Measurements from ENCODE around the gene DOCK8. TPM values are rescaled to one million over a fixed set of nuclear protein-coding genes. Genes with fewer than 3 reads are reported as not detected.

DOCK8 gene
- total RNA-seq, 1 donor from 2014 or later, result 0.54 TPM

- Mint-ChIP-seq H3K27ac (no peak overlapping the region), H3K27me3 (ENCODE audit: insufficient read depth, low read depth) (no peaks in the 10 kb centered on the region), H3K9me3 (peaks cover 2% of the 10 kb centered on the region), H3K4me1 (peaks cover 13% of the 10 kb centered on the region), H3K4me3 (no peak overlapping the region), H3K36me3 (no peaks in the 10 kb centered on the region)
- Histone ChIP-seq H3K4me2 (no peak overlapping the region), H3K9ac (no peak overlapping the region), H3K9me3 (ENCODE audit: low read depth) (no peaks in the 10 kb centered on the region), H3K36me3 (no peaks in the 10 kb centered on the region), H3K4me3 (no peak overlapping the region), H3F3A (ENCODE audit: low read depth) (no peaks in the 10 kb centered on the region), H2AFZ (replicated peaks) (no peak overlapping the region), H3K27me3 (no peaks in the 10 kb centered on the region), H4K20me1 (ENCODE audit: low read depth) (no peaks in the 10 kb centered on the region), H3K27ac (no peak overlapping the region), H3K79me2 (ENCODE audit: low read depth) (no peaks in the 10 kb centered on the region), H3K4me1 (no peaks in the 10 kb centered on the region)
- TF ChIP-seq CTCF (IDR thresholded peaks at IDR 0.05) (no peak), EZH2 (IDR thresholded peaks at IDR 0.05) (no peak), EZH2phosphoT487 (IDR thresholded peaks at IDR 0.05) (no peak)
- DNase-seq (ENCODE audit: low spot score), result peak; percentile 8
Measured at GRCh38 chr9:392077-392804, 177.6 kb downstream of the DOCK8 start.

GRCh38 chr9:394347-395052 lies 179.8 kb downstream of the DOCK8 start:
- no peak overlapping the region for H3K4me2 ChIP-seq

GRCh38 chr9:396396-396795 lies 181.7 kb downstream of the DOCK8 start:
- Histone ChIP-seq H3K4me1 (no peaks in the 10 kb centered on the region), H3K9ac (no peak overlapping the region), H3F3A (ENCODE audit: low read depth) (no peaks in the 10 kb centered on the region), H3K27ac (no peak overlapping the region), H4K20me1 (ENCODE audit: low read depth) (no peaks in the 10 kb centered on the region), H3K36me3 (no peaks in the 10 kb centered on the region), H2AFZ (replicated peaks) (no peak overlapping the region), H3K9me3 (ENCODE audit: low read depth) (no peaks in the 10 kb centered on the region), H3K4me3 (no peak overlapping the region), H3K27me3 (no peaks in the 10 kb centered on the region), H3K79me2 (ENCODE audit: low read depth) (no peaks in the 10 kb centered on the region), H3K4me2 (no peak overlapping the region)
- Mint-ChIP-seq H3K27ac (peak overlapping the region; percentile 93), H3K27me3 (ENCODE audit: insufficient read depth, low read depth) (no peaks in the 10 kb centered on the region), H3K4me1 (peaks cover 9% of the 10 kb centered on the region), H3K9me3 (peaks cover 4% of the 10 kb centered on the region), H3K36me3 (peaks cover 4% of the 10 kb centered on the region), H3K4me3 (no peak overlapping the region)
- no peak for DNase-seq (ENCODE audit: low spot score)
- TF ChIP-seq EZH2phosphoT487 (IDR thresholded peaks at IDR 0.05) (no peak), CTCF (IDR thresholded peaks at IDR 0.05) (no peak), EZH2 (IDR thresholded peaks at IDR 0.05) (no peak)

More at GRCh38 chr9:394347-395052, 179.8 kb downstream of the DOCK8 start:
- H3K9ac ChIP-seq, result no peak overlapping the region
- H3K9me3 Mint-ChIP-seq, result peaks cover 2% of the 10 kb centered on the region
- H2AFZ ChIP-seq (replicated peaks), result no peak overlapping the region
- no peaks in the 10 kb centered on the region for H3K36me3 Mint-ChIP-seq
- no peaks in the 10 kb centered on the region for H3F3A ChIP-seq (ENCODE audit: low read depth)
- H3K9me3 ChIP-seq (ENCODE audit: low read depth), result no peaks in the 10 kb centered on the region
- DNase-seq (ENCODE audit: low spot score), result no peak
- H3K27me3 ChIP-seq, result no peaks in the 10 kb centered on the region
- no peaks in the 10 kb centered on the region for H3K79me2 ChIP-seq (ENCODE audit: low read depth)
- H3K4me3 Mint-ChIP-seq, result no peak overlapping the region
- TF ChIP-seq EZH2phosphoT487 (IDR thresholded peaks at IDR 0.05) (no peak), EZH2 (IDR thresholded peaks at IDR 0.05) (no peak), CTCF (IDR thresholded peaks at IDR 0.05) (no peak)
- no peaks in the 10 kb centered on the region for H3K27me3 Mint-ChIP-seq (ENCODE audit: insufficient read depth, low read depth)
- H4K20me1 ChIP-seq (ENCODE audit: low read depth), result no peaks in the 10 kb centered on the region
- H3K4me1 ChIP-seq, result no peaks in the 10 kb centered on the region
- H3K27ac ChIP-seq, result no peak overlapping the region
- H3K36me3 ChIP-seq, result no peaks in the 10 kb centered on the region
- H3K27ac Mint-ChIP-seq, result no peak overlapping the region
- peaks cover 9% of the 10 kb centered on the region for H3K4me1 Mint-ChIP-seq
- no peak overlapping the region for H3K4me3 ChIP-seq

All from neural progenitor cell (in vitro differentiated cells).